Subcutaneous adipose tissue (tissue), 4 donors: Measurements from ENCODE around the gene CEP55. TPM values are rescaled to one million over a fixed set of nuclear protein-coding genes. Genes with fewer than 3 reads are reported as not detected.

Source experiments
- total RNA-seq, 4 donors: library from RNA; depleted of rRNA; stranded (reverse); fragments of >200 nt; gene quantifications; one replicate each; pipeline ENCODE4 v1.1.0, GENCODE V29; 2016
- TF ChIP-seq, protein P1 (sequence below): fragments of 450-650 bp; IDR thresholded peaks from one replicate; pipeline ENCODE4 v1.5.1; 2016; ENCODE audit warnings: low read depth, mild to moderate bottlenecking, control low read depth, antibody characterized with exemption, moderate library complexity

Gene CEP55
- total RNA-seq, 4 donors from 2014 or later = 0.19 to 4.2 (median 1.5) TPM

DNA sequence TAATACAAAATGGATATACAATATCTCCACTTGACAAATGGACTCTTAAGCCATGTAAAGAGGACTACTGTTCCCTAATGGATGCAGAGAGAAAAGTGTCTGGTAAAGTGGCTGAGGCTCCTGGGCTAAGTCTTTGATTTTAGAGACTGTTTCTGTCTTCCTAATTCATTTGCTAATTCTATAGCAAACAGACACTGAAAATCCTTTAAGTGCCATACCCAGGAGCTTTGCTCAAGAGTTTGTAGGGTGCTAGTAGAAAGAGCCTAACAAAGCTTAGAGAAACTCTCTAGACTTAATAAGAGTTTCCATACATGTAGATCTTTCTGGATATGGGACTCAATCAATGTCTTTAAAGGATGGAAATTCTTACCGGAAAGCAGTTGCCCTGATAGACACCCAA, 16.7 kb downstream of the CEP55 start:
- TF ChIP-seq, protein P1, sequence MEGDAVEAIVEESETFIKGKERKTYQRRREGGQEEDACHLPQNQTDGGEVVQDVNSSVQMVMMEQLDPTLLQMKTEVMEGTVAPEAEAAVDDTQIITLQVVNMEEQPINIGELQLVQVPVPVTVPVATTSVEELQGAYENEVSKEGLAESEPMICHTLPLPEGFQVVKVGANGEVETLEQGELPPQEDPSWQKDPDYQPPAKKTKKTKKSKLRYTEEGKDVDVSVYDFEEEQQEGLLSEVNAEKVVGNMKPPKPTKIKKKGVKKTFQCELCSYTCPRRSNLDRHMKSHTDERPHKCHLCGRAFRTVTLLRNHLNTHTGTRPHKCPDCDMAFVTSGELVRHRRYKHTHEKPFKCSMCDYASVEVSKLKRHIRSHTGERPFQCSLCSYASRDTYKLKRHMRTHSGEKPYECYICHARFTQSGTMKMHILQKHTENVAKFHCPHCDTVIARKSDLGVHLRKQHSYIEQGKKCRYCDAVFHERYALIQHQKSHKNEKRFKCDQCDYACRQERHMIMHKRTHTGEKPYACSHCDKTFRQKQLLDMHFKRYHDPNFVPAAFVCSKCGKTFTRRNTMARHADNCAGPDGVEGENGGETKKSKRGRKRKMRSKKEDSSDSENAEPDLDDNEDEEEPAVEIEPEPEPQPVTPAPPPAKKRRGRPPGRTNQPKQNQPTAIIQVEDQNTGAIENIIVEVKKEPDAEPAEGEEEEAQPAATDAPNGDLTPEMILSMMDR = no peak

DNA sequence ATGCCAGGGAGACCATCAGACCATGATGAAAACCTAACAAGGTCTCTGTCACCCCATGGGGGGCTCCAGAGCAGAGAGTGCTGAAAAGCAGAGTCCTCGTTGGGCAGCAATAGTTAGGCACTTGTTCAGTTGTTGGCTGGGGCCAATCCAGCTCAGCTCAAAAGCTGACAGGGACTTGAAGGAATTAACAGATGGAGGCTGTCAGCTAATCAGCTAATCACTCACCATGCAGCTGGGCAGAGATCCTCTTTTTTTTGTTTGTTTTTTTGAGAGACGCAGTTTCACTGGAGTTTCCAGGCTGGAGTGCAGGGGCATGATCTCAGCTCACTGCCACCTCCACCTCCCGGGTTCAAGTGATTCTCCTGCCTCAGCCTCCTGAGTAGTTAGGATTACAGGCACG, 18.1 kb downstream of the CEP55 start:
- TF ChIP-seq, protein P1 = no peak

DNA sequence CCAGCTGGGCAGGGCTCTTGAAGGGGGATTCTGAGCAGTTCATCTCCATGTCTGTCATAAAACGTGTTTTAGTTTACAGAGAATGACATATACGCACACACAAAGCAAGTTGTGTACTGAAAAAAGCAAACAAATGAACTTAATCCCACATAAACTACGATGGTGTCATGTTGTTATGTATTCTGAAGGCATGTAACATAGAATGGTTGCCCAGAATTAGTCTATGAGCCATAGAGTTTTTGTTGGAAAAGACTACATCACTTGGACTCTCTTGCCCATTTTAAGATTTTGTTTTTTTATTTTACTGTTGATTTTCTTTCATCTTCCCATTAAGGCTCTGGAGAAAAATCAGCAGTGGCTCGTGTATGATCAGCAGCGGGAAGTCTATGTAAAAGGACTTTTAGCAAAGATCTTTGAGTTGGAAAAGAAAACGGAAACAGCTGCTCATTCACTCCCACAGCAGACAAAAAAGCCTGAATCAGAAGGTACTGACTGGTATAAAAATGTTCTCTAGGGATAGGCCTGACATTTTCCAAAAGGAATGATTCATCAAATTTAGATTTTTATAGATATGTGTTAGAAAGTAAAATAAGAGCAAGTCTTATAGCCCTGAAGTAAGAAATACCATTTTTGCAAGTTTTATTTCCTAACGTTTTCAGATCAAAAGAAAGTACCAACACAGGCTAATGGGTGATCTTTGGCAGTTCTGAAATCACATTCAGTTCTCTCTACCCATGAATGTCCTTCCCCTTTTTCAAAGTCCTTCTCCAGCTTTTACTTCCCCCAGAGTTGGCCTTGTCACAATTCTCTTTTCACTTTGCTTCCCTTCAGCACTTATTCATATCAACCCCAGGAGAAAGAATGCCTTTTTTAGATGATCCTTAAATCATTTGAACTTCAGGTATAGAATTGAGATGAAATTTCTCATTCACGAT, 18.9 kb downstream of the CEP55 start:
- TF ChIP-seq, protein P1 = no peak

DNA sequence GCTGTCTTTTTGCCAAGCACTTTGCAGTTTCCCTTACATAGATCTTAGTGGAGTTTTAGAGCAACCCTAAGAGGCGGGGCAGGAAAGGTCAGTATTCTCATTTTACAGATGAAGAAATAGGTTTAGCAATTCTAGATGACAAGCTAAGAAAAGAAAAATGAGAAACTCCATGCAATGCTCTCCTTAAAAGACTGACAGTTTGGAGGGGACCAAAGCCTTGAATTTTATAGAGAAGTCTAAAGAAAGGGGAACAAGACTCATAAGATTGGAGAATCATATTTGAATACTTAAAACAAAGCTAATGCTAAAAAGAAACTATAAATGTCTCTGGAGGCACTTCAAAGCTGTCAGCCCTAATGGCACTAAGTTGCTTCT, 19.6 kb downstream of the CEP55 start:
- TF ChIP-seq, protein P1 = no peak

DNA sequence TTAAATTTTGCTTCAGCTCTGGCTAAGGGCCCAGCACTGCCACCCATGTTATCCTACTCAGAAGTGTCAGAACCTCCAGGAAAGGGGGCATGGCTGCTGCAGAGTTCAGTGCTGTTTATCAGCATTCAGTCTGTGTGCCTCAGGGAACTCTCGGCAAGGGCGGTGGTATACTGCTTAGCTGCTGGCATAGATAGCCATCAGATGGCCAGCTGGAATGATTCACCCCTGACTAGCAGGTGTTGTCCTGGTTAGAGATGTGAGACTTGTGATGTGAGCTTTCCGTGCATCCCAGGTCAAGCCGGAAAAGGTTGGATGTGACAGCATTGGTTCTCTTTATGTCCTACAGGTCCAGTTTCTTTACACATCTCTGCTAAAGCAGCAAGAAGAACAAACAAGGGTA, 22.1 kb downstream of the CEP55 start:
- TF ChIP-seq, protein P1 = no peak

DNA sequence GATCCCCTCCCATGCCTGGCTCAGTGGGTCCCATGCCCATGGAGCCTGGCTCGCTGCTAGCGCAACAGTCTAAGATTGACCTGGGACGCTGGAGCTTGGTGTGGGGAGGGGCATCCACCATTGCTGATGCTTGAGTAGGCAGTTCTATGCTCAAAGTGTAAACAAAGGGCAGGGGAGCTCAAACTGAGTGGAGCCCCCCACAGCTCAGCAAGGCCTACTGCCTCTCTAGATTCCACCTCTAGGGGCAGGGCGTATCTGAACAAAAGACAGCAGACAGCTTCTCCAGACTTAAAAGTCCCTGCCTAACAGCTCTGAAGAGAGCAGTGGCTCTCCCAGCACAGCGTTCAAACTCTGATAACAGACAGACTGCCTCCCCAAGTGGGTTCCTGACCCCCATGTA, 38.9 kb downstream of the CEP55 start:
- TF ChIP-seq, protein P1 = no peak

DNA sequence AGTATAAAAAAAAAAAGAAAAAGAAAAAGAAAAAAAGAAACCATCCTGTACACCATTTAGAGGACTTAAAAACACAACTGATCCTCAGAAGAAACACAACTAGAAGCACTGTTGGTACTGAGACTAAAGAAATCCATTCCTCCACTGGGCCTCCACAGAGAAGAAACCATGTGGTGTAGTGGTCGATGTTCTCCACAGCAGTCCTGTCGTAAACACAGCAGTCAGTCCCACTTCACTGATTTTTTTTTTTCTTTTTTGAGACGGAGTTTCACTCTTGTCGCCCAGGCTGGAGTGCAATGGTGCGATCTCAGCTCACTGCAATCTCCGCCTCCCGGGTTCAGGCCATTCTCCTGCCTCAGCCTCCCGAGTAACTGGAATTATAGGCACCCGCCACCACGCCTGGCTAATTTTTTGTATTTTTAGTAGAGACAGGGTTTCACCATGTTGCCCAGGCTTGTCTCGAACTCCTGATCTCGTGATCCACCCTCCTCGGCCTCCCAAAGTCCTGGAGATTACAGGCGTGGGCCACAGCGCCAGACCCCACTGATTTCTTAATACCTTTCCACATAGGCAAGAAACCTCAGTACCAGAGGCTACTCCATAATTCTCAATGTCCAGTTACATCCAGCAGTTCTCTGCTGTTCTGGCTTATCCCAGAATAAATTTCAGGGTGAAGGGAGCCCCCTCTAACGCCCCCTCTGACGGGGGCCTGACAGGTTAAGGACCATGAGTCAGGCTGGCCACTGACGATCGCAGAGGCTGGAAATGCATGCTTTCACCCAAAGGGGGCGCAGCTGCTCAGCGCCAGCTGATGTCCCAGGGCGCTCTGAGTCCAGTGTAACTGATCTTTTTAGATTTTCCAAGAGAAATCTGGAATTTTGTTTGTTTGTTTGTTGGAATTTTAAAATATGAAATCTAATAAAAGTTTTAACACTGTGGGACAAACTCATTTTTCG, 45.3 kb downstream of the CEP55 start:
- TF ChIP-seq, protein P1 = no peak
